Stomach smooth muscle (tissue), 2 donors: ENCODE measurements around the gene RBP3.

Source experiments
- H3K27ac ChIP-seq: one replicate; pipeline ENCODE4 v1.7.0; 2013; ENCODE audit warnings: mild to moderate bottlenecking, low read length, inconsistent platforms
- H3K27me3 ChIP-seq, 2 donors: one replicate each; pipeline ENCODE4 v1.7.0; 2013; ENCODE audit warnings: low read length in 2 of 2; ENCODE audit not compliant: insufficient read depth in 2 of 2, control insufficient read depth in 1 of 2
- H3K36me3 ChIP-seq, 2 donors: one replicate each; pipeline ENCODE4 v1.7.0; 2013; ENCODE audit warnings: low read length in 2 of 2; ENCODE audit not compliant: control insufficient read depth in 2 of 2, insufficient read depth in 2 of 2
- H3K4me1 ChIP-seq: one replicate; pipeline ENCODE4 v1.7.0; 2013; ENCODE audit warnings: low read length; ENCODE audit not compliant: control insufficient read depth, insufficient read depth
- H3K4me3 ChIP-seq, 2 donors: one replicate each; pipeline ENCODE4 v1.7.0; 2013; ENCODE audit warnings: low read length in 2 of 2
- H3K9ac ChIP-seq, 2 donors: one replicate each; pipeline ENCODE4 v1.7.0; 2013; ENCODE audit warnings: low read length in 2 of 2, mild to moderate bottlenecking in 1 of 2
- H3K9me3 ChIP-seq, 2 donors: one replicate each; pipeline ENCODE4 v1.7.0; 2013; ENCODE audit warnings: low read length in 2 of 2; ENCODE audit not compliant: control insufficient read depth in 2 of 2
- donor health status: healthy.
- donor health status: Pancreatic carcinoma.

RBP3 gene

DNA sequence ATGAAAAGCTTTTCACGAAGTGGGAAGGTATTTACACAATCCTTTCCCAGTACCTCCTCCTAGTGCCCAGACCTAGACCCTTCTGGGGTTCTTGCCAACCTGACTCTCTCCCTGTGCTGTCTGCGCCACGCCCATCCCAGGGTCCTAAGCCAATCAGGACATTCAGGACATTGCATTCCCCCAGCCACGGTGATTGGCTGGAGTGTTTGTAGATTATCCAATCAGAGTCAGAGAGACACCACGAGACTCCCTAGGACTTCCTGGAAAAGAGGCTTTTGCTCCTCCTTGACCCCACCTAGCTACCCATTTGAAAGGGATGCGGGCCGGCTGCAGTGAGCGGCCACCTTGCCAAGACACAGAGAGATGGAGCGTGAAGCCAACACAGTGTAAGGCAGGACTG, 29.5 kb upstream of the RBP3 start:
- no peak overlapping the region for H3K4me3 ChIP-seq
- peaks cover 2 to 4% of the 10 kb centered on the region in 2 donors for H3K27me3 ChIP-seq
- H3K4me1 ChIP-seq: no peaks in the 10 kb centered on the region
- H3K36me3 ChIP-seq: no peaks in the 10 kb centered on the region
- H3K27ac ChIP-seq: no peak overlapping the region
- no peaks in the 10 kb centered on the region for H3K9me3 ChIP-seq
- no peak overlapping the region for H3K9ac ChIP-seq

- H3K36me3 ChIP-seq: no peaks in the 10 kb centered on the region
- H3K9me3 ChIP-seq: no peaks in the 10 kb centered on the region
- no peak overlapping the region for H3K27ac ChIP-seq
- H3K4me1 ChIP-seq: no peaks in the 10 kb centered on the region
- H3K4me3 ChIP-seq: no peak overlapping the region
- H3K9ac ChIP-seq: no peak overlapping the region
- H3K27me3 ChIP-seq: peaks cover 5 to 6% of the 10 kb centered on the region in 2 donors
Measured at GRCh38 chr10:47319784-47320183, 28.4 kb upstream of the RBP3 start.

DNA sequence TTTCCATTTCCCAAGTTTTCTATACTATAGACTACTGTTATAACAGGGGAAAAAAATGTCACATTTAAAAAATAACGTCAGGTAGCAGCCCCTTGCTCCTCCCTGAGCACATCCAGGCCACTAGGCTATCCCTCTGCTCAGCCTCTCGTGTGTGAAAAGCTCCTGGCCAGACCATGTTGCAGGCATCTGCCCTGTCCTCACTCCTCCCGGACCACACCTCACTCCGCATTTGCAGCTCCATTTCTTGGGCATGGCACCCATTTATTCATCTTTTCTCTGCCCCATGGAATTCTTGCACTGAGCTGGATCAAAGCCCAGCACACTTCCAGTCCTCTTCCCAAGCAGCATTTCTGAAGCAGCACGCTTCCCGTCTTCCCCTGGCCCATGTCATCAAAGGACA, 27.4 kb upstream of the RBP3 start:
- Histone ChIP-seq H3K4me3 (no peak overlapping the region), H3K9ac (no peak overlapping the region), H3K36me3 (no peaks in the 10 kb centered on the region), H3K9me3 (no peaks in the 10 kb centered on the region), H3K4me1 (no peaks in the 10 kb centered on the region), H3K27me3 (peaks cover 5 to 6% of the 10 kb centered on the region in 2 donors), H3K27ac (no peak overlapping the region)

DNA sequence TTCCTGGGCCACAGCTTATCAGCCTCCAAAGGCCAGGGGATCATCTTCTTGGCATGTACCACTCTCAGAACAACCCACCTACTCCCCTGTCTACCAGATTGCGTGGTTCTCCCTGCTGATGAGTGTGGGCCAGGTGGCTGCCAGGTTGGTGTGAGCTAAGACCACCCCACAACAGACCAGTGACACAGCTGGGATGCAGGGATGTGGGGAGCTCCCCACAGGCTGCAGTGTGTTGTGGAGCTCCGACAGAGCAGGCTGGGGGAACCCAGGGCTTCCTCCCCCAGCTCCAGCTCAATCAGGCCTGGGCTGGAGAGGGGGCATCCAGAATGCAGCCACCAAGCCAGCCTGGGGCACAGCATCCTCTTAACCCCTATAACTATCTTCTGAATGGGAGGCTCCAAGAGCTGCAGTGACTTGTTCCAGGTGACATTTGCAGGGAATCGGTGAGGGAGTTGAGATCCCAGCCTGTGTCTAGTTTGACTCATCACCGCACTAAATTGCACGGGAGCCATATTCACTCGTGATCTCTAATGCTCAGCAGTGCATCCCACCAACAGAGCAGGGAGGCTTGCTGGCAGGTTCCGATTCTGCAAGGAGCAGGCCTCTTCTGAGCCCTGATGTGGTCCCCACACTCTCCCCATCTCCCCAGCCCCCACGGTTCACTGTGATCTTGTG, 26.5 kb upstream of the RBP3 start:
- H3K27me3 ChIP-seq: peaks cover 5 to 6% of the 10 kb centered on the region in 2 donors
- no peaks in the 10 kb centered on the region for H3K36me3 ChIP-seq
- H3K9ac ChIP-seq: no peak overlapping the region
- H3K27ac ChIP-seq: no peak overlapping the region
- no peaks in the 10 kb centered on the region for H3K9me3 ChIP-seq
- H3K4me3 ChIP-seq: no peak overlapping the region
- H3K4me1 ChIP-seq: no peaks in the 10 kb centered on the region

DNA sequence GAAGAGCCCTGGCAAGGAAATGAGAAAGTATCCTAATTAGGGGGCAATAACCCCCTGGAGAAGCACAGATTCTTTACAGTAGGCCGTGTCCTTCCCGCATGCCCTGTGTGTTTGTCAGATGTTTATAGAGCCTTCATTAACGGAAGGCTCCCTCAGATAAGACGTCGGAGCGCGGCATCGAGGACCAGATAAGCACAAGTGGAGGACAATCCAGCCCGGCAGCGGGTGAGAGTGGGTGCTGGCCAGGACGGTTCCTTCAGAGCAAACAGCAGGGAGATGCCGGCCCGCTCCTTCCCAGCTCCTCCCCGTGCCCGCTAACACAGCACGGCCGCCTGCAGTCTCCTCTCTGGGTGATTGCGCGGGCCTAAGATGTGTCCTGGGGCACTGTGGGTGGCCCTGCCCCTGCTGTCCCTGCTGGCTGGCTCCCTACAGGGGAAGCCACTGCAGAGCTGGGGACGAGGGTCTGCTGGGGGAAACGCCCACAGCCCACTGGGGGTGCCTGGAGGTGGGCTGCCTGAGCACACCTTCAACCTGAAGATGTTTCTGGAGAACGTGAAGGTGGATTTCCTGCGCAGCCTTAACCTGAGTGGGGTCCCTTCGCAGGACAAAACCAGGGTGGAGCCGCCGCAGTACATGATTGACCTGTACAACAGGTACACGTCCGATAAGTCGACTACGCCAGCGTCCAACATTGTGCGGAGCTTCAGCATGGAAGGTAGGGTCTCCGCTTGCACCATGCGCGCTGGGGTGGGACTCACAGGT, 25.7 kb upstream of the RBP3 start, which contains the start of gene GDF2:
Gene GDF2 (plus strand): TSS at position 155 of the 762 bp plus-strand sequence. CDS start 215 bp downstream, at position 370.
- Histone ChIP-seq H3K9ac (no peak within 1 kb of the TSS), H3K27me3 (peaks cover 5 to 6% of the 10 kb centered on the region in 2 donors), H3K4me1 (no peaks in the 10 kb centered on the region)

GRCh38 chr10:47323087-47323486, 25.1 kb upstream of the RBP3 start:
- Histone ChIP-seq H3K9ac (no peak overlapping the region), H3K27me3 (peaks cover 5 to 6% of the 10 kb centered on the region in 2 donors), H3K36me3 (no peaks in the 10 kb centered on the region), H3K4me3 (no peak overlapping the region), H3K9me3 (no peaks in the 10 kb centered on the region), H3K4me1 (no peaks in the 10 kb centered on the region), H3K27ac (no peak overlapping the region)

More for the DNA sequence above, 25.7 kb upstream of the RBP3 start, which contains the start of gene GDF2:
- Histone ChIP-seq H3K36me3 (no peaks in the 10 kb centered on the region), H3K27ac (no peak within 1 kb of the TSS), H3K9me3 (no peaks in the 10 kb centered on the region), H3K4me3 (no peak within 1 kb of the TSS)

DNA sequence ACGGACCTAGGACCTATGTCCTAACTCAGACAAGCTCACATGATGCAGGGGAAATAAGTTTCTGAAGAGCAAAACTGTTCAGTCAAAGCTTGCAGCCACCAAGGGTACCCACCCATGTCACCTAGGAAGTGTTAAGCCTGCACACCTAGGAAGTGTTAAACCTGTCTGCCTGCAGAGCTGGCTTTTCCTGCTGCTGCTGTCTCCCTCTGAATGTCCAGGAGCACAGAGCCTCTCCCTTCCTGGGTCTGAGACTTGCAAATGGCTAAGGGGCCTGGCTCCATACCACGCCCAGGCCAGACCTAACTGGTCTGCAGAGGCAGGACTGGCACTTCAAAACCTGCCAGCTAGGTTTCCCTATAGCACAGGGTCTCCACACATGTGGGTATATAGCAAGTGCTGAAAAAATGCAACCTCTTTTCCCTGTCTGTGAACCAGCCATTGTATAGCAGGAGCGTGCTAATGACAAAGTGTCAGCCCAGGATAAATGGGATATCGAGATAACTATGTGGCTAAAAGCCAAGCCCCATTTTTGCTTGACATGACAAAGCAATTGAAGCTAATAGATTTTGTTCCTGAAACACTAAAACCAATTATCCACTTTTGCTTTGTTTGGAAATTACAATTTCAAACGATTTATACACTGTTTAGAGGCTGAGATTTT, 24.4 kb upstream of the RBP3 start:
- H3K4me3 ChIP-seq: no peak overlapping the region
- no peaks in the 10 kb centered on the region for H3K4me1 ChIP-seq
- no peaks in the 10 kb centered on the region for H3K9me3 ChIP-seq
- H3K27me3 ChIP-seq: peaks cover 5 to 6% of the 10 kb centered on the region in 2 donors
- H3K27ac ChIP-seq: no peak overlapping the region
- no peaks in the 10 kb centered on the region for H3K36me3 ChIP-seq
- H3K9ac ChIP-seq: no peak overlapping the region

DNA sequence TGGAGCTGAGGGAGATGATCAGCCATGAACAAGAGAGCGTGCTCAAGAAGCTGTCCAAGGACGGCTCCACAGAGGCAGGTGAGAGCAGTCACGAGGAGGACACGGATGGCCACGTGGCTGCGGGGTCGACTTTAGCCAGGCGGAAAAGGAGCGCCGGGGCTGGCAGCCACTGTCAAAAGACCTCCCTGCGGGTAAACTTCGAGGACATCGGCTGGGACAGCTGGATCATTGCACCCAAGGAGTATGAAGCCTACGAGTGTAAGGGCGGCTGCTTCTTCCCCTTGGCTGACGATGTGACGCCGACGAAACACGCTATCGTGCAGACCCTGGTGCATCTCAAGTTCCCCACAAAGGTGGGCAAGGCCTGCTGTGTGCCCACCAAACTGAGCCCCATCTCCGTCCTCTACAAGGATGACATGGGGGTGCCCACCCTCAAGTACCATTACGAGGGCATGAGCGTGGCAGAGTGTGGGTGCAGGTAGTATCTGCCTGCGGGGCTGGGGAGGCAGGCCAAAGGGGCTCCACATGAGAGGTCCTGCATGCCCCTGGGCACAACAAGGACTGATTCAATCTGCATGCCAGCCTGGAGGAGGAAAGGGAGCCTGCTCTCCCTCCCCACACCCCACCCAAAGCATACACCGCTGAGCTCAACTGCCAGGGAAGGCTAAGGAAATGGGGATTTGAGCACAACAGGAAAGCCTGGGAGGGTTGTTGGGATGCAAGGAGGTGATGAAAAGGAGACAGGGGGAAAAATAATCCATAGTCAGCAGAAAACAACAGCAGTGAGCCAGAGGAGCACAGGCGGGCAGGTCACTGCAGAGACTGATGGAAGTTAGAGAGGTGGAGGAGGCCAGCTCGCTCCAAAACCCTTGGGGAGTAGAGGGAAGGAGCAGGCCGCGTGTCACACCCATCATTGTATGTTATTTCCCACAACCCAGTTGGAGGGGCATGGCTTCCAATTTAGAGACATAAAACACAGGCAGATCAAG, 22.6 kb upstream of the RBP3 start:
- peaks cover 5 to 6% of the 10 kb centered on the region in 2 donors for H3K27me3 ChIP-seq
- no peak overlapping the region for H3K27ac ChIP-seq
- no peaks in the 10 kb centered on the region for H3K36me3 ChIP-seq
- H3K9ac ChIP-seq: no peak overlapping the region
- no peaks in the 10 kb centered on the region for H3K9me3 ChIP-seq
- H3K4me3 ChIP-seq: no peak overlapping the region
- no peaks in the 10 kb centered on the region for H3K4me1 ChIP-seq

DNA sequence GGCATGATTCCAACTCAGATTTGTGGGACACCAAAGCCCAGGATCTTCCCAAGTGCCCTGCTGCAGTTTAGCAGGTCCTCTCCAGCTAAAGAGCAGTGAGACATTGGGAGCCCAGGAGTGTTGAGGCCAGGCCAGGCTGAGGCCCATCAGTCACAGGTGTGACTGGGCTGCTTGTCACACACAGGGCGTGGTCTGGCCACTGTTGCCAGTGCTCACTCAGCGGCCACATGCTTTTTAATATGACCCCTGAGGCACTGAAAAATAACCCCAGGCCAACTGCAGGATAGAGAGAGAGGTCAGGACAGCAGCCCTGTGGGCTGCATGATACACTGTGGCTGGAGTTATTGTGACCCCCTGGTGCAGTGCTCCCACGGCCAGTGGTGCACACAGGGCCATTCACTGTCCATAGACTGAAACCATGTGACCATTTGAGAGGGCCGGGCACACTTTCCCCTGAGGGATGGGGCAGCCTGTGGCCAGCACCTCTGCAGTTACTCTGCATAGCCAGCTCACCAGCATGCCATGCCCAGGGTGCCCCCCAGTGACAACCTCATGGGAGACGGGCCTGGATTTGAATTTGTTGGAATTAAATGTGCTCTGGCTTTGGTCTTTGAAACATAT, 21.7 kb upstream of the RBP3 start:
- no peaks in the 10 kb centered on the region for H3K9me3 ChIP-seq
- no peak overlapping the region for H3K4me3 ChIP-seq
- H3K36me3 ChIP-seq: no peaks in the 10 kb centered on the region
- no peak overlapping the region for H3K27ac ChIP-seq
- H3K9ac ChIP-seq: no peak overlapping the region
- peaks cover 4 to 5% of the 10 kb centered on the region in 2 donors for H3K27me3 ChIP-seq
- no peaks in the 10 kb centered on the region for H3K4me1 ChIP-seq
